Gastrocnemius medialis (tissue), 4 donors: Measurements from ENCODE around the gene SESN3.

ENCODE experiments used
- POLR2A ChIP-seq, 2 donors: fragments of 450-650 bp; IDR thresholded peaks; one replicate each; pipeline ENCODE4 v1.6.1; 2017; ENCODE audit warnings: antibody characterized with exemption in 2 of 2, mild to moderate bottlenecking in 2 of 2, moderate library complexity in 2 of 2
- TF ChIP-seq, protein P1 (sequence below), 5 experiments: fragments of 450-650 bp in 3 of 5; fragments of 200-600 bp in 2 of 5; sonication (generic) in 2 of 5; IDR thresholded peaks in 4 of 5; conservative IDR thresholded peaks in 1 of 5; 1 replicate in 4 of 5; 2 replicates in 1 of 5; pipeline ENCODE4 v1.5.1; 2016 to 2019; ENCODE audit warnings: antibody characterized with exemption in 5 of 5, mild to moderate bottlenecking in 3 of 5, moderate library complexity in 3 of 5

DNA sequence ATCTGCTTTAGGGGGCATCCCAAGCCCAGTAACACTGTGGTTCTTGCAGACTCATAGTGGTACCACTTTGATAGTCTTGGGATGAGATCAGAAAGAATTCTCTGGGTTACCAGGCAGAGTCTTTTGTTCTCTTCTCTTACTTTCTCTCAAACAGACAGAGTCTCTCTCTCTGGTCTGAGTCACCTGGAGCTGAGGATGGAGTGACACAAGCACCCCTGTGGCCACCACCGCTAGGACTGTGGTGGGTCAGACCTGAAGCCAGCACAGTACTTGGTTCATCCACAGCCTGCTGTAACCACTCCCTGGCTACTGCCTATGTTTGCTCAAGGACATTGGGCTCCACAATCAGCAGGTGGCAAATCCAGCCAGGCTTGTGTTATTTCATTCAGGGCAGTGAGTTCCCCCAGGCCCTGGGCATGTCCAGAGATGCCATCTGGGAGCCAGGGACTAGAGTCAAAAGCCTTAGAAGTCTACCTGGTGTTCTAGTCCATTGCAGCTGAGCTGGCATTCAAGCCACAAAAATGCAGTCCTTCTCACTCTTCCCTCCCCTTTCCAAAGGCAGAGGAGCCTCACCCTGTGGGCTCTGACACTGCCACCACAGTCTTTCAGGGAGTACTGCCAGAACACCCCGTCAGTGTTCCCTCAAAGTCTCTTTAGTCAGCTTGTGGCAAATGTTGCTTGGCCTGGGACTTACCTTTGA is 111.5 kb downstream of the SESN3 start:
- no peak for TF ChIP-seq POLR2A (IDR thresholded peaks at IDR 0.05)
- TF ChIP-seq, protein P1, sequence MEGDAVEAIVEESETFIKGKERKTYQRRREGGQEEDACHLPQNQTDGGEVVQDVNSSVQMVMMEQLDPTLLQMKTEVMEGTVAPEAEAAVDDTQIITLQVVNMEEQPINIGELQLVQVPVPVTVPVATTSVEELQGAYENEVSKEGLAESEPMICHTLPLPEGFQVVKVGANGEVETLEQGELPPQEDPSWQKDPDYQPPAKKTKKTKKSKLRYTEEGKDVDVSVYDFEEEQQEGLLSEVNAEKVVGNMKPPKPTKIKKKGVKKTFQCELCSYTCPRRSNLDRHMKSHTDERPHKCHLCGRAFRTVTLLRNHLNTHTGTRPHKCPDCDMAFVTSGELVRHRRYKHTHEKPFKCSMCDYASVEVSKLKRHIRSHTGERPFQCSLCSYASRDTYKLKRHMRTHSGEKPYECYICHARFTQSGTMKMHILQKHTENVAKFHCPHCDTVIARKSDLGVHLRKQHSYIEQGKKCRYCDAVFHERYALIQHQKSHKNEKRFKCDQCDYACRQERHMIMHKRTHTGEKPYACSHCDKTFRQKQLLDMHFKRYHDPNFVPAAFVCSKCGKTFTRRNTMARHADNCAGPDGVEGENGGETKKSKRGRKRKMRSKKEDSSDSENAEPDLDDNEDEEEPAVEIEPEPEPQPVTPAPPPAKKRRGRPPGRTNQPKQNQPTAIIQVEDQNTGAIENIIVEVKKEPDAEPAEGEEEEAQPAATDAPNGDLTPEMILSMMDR (IDR thresholded peaks at IDR 0.05 in 4 of 5, conservative IDR thresholded peaks at IDR 0.05 in 1 of 5), result no peak
